Measurements from ENCODE around the gene SLC22A1. TPM values are rescaled to one million over a fixed set of nuclear protein-coding genes. Genes with fewer than 3 reads are reported as not detected.
"Not testable (repeated sequence)": the region's sequence is repeated elsewhere in the genome, so short reads cannot be mapped to it uniquely, and the experiment has no call there.

The SLC22A1 gene
- not detected in 2 replicates for total RNA-seq (2014; rRNA removed; shearing (Covaris generic))

DNA sequence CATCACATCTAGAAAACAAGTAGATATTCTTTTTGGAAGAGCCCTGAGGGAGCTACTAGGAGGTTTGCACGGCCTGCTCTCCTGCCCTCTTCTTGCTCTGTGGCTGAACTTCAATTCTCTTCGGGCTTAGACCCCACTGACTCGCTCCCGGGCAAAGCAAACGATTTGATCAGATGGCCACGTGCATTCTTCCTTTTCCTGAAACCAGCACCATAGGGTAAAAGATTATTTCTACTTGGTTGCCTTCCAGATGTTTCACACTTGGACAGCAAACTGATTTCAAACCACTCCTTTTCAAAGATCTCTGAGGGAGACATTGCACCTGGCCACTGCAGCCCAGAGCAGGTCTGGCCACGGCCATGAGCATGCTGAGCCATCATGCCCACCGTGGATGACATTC, at the start of gene SLC22A1:
Gene SLC22A1, plus strand, starts transcription at position 258 of the 400 bp plus-strand sequence. Its CDS starts 121 bp downstream, at position 379.
- DNase-seq (ENCODE audit: low spot score): no peak

- no peak for DNase-seq (ENCODE audit: low spot score)
These were observed 48.3 kb upstream of the SLC22A1 start for GRCh38 chr6:160073272-160073671.

GRCh38 chr6:160076009-160076408, 45.6 kb upstream of the SLC22A1 start:
- no peak for DNase-seq (ENCODE audit: low spot score)

GRCh38 chr6:160077024-160077423, 44.6 kb upstream of the SLC22A1 start:
- DNase-seq (ENCODE audit: low spot score): no peak

GRCh38 chr6:160077526-160077925, 44.1 kb upstream of the SLC22A1 start:
- DNase-seq (ENCODE audit: low spot score): no peak

DNA sequence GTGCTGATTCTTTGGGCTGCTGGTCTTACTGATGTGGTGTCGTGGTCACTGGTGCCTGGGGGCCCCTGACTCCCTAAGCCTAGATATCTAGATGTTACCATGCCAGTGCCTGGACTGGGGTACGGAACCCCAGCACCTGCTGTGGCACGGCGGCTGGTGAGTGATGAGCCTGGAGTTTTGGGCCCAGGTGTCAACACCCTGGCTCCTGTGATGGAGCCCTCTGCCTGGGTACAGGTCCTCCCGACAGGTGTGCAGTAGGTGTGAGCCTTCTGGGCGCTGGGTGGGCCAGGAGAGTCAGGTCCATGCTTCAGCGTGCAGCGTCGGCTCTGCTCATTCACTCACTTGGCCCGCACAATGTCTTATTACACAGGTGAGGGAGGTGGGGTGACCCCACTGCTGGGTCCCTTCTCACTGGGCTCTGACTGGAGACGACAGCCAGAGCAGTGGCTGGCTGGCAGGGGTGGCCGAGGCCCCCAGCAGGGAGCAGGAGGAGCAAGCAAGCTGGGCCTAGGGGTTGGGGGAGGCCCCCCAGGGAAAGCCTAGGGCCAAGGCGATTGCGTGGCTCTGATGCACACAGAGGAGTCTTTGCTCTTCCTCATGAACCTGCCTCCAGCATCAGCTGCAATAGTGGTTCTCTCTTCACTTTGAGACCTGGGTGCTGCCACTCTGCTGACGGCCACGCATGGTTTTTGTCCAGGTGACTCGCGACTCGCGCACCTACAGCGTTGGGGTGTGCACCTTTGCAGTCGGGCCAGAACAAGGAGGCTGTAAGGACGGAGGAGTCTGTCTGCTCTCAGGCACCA, 42.5 kb upstream of the SLC22A1 start:
- DNase-seq (ENCODE audit: low spot score): no peak

- DNase-seq (ENCODE audit: low spot score): no peak
These were observed 42.0 kb upstream of the SLC22A1 start for GRCh38 chr6:160079686-160080043.

DNA sequence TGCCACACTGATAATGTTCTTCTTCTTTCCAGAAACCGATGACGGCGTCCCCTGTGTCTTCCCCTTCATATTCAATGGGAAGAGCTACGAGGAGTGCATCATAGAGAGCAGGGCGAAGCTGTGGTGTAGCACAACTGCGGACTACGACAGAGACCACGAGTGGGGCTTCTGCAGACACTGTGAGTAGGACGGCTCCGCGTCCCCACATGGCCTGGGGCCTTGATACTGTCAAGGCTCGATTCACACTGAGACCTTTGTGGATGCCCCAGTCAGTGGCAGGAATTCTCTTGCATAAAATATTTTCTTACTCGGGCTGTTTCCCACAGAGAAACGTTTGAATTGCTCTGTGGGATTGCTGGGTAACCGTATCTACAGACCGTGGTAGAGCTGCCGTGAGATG, 41.5 kb upstream of the SLC22A1 start:
- no peak for DNase-seq (ENCODE audit: low spot score)

DNA sequence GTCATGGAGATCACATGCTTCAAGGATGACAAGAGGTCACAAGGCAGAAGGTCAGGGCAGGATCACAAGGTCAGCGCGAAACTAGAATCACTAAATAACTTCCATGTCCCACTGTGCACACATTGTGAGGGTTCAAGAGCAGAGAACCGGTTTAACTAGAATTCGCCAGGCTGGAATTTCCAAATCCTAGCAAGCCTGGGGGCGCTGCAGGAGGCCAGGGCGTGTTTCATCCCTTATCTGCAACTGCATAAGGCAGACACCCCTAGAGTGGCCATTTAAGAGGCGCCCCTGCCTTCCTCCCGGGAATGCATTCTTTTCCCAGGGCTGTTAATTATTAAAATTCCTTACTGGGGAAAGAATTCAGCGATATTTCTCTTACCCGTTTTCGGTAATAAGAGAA, 40.2 kb upstream of the SLC22A1 start:
- no peak for DNase-seq (ENCODE audit: low spot score)

- DNase-seq (ENCODE audit: low spot score): no peak
These were observed 39.0 kb upstream of the SLC22A1 start for GRCh38 chr6:160082627-160083026.

GRCh38 chr6:160084198-160084776, 37.3 kb upstream of the SLC22A1 start:
- no peak for DNase-seq (ENCODE audit: low spot score)

GRCh38 chr6:160085226-160085625, 36.4 kb upstream of the SLC22A1 start:
- DNase-seq (ENCODE audit: low spot score): no peak

DNA sequence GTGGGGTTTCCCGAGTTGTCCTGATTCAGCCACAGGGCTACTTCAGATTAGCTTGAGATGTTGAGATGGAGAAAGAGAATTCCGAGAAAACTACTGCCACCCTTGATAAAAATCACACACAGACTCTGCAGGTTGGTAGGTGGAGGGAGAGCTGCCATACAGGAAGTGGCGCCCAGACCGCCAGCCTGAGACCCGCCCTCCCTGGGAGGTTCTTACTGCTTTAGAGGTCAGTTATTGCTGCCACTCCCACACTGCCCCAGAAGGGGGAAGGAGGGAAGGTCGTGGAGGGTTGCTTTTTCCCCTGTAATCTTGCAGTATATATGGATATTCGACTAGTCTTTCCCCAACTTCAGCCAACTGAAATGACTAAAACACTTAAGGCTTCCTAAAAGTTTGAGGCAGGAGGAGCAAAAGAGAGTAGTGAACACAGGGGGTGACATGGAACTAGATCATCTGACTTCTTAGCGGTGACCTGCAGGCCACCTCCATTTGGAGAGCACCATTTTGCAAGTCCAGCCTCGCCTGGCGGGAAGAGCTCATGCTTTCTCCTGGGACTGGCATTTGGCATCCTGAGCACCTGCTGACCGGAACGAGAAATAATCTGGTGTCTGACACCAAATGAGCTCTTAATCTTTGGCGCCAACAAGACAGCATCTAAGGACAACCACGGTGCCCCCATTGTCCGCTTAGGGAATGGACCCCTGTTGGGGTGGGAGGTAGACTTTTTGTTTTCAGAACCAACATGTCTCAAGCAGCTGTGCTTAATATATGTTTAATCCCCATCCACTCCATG, 35.7 kb upstream of the SLC22A1 start:
- no peak for DNase-seq (ENCODE audit: low spot score)

GRCh38 chr6:160086754-160087153, 34.9 kb upstream of the SLC22A1 start:
- no peak for DNase-seq (ENCODE audit: low spot score)

GRCh38 chr6:160088069-160088783, 33.4 kb upstream of the SLC22A1 start:
- peak; percentile 24 for DNase-seq (ENCODE audit: low spot score)

DNA sequence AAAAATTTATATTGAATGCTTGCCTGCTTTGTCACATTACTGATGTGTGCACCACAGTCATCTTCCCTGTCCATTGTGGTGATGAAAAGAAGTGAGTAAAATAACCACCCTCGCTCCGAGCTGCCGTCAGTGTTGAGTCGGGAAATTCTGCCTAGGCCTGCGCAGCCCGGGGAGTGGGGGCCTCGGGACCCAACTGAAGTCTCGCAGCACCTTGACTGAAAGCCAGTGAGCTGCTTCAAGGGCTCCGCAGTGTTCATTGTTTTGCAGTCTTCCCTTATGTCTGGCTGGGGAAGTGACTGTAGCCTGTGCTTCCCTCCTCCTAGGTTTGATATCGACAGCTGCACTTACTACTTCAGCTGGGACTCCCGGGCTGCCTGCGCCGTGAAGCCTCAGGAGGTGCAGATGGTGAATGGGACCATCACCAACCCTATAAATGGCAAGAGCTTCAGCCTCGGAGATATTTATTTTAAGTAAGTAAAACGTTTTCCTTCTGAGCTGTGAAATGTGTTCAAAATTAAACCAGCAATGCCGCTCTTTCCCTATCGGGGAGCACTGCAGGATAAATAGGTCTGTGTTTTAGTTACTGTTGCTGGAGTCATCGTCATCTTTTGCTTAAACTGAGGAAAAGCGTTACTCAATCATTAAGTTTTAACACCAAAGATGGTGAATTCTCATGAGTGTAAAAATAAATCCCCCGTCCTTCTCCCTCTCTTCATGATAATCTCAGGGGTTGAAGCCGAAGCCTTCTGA, 32.7 kb upstream of the SLC22A1 start:
- no peak for DNase-seq (ENCODE audit: low spot score)

- DNase-seq (ENCODE audit: low spot score): no peak
These were observed 32.1 kb upstream of the SLC22A1 start for GRCh38 chr6:160089534-160089897.

GRCh38 chr6:160090442-160091239, 31.0 kb upstream of the SLC22A1 start:
- not testable (repeated sequence) for DNase-seq (ENCODE audit: low spot score)

DNA sequence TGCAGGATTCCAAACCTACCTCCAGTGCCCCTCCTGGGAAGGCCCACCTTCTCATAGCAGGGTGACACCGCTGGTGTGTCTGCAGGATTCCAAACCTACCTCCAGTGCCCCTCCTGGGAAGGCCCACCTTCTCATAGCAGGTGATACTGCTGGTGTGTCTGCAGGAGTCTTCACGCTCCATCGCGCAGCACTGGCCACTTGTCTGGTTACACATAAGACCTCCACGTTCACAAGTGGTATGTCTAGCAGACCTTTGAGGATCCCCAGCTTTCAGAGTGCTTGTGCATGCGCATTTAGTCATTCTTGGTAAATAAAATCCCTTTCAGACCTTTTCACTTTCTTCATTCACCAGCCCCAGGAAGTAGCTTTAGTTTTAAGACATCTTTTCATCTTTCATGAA, 29.4 kb upstream of the SLC22A1 start:
- DNase-seq (ENCODE audit: low spot score): not testable (repeated sequence)

- DNase-seq (ENCODE audit: low spot score): no peak
These were observed 29.0 kb upstream of the SLC22A1 start for GRCh38 chr6:160092602-160093001.

All from H4 (cell line).